ENCODE measurements around the gene WDR7. TPM values are rescaled to one million over a fixed set of nuclear protein-coding genes. Genes with fewer than 3 reads are reported as not detected.

WDR7 gene
- polyA plus RNA-seq (2012; ENCODE audit: insufficient read depth, insufficient read length), result 6.9 TPM

- peak; percentile 97 for DNase-seq (ENCODE audit: low read depth, low spot score)
Observed at GRCh38 chr18:56650944-56651770, at the start of gene WDR7. TSS of gene WDR7 (plus strand) at chr18:56651359. CDS start at chr18:56672516, 21,157 bp downstream.

GRCh38 chr18:56606618-56607017 is 44.5 kb upstream of the WDR7 start:
- no peak for DNase-seq (ENCODE audit: low read depth, low spot score)
- H3K4me3 ChIP-seq (ENCODE audit: low read length), result no peak overlapping the region

More at GRCh38 chr18:56650944-56651770, at the start of gene WDR7:
- peak within 1 kb of the TSS; percentile 66 for H3K4me3 ChIP-seq (ENCODE audit: low read length)

- no peak for DNase-seq (ENCODE audit: low read depth, low spot score)
- no peak overlapping the region for H3K4me3 ChIP-seq (ENCODE audit: low read length)
Observed at GRCh38 chr18:56615738-56616520, 35.2 kb upstream of the WDR7 start.

- H3K4me3 ChIP-seq (ENCODE audit: low read length), result no peak overlapping the region
- no peak for DNase-seq (ENCODE audit: low read depth, low spot score)
Observed at GRCh38 chr18:56627991-56628390, 23.2 kb upstream of the WDR7 start.

- H3K4me3 ChIP-seq (ENCODE audit: low read length), result no peak overlapping the region
- no peak for DNase-seq (ENCODE audit: low read depth, low spot score)
Observed at GRCh38 chr18:56632070-56633022, 18.8 kb upstream of the WDR7 start.

GRCh38 chr18:56635007-56635406 is 16.2 kb upstream of the WDR7 start:
- no peak overlapping the region for H3K4me3 ChIP-seq (ENCODE audit: low read length)
- no peak for DNase-seq (ENCODE audit: low read depth, low spot score)

GRCh38 chr18:56637176-56637575 is 14.0 kb upstream of the WDR7 start:
- no peak for DNase-seq (ENCODE audit: low read depth, low spot score)
- H3K4me3 ChIP-seq (ENCODE audit: low read length), result peak overlapping the region; percentile 72

- peak overlapping the region; percentile 72 for H3K4me3 ChIP-seq (ENCODE audit: low read length)
- DNase-seq (ENCODE audit: low read depth, low spot score), result no peak
Observed at GRCh38 chr18:56637711-56638231, 13.4 kb upstream of the WDR7 start.

- peak within 1 kb of the TSS; percentile 72 for H3K4me3 ChIP-seq (ENCODE audit: low read length)
- peak; percentile 98 for DNase-seq (ENCODE audit: low read depth, low spot score)
Observed at GRCh38 chr18:56638232-56639103, 12.7 kb upstream of the WDR7 start, which contains the start of gene TXNL1. TSS of gene TXNL1 (minus strand) at chr18:56638592. CDS start at chr18:56638440, 152 bp downstream.

GRCh38 chr18:56639104-56639381 is 12.1 kb upstream of the WDR7 start:
- H3K4me3 ChIP-seq (ENCODE audit: low read length), result peak overlapping the region; percentile 63
- no peak for DNase-seq (ENCODE audit: low read depth, low spot score)

- H3K4me3 ChIP-seq (ENCODE audit: low read length), result no peak overlapping the region
- DNase-seq (ENCODE audit: low read depth, low spot score), result no peak
Observed at GRCh38 chr18:56639571-56639970, 11.6 kb upstream of the WDR7 start.

GRCh38 chr18:56641714-56642337 is 9.3 kb upstream of the WDR7 start:
- H3K4me3 ChIP-seq (ENCODE audit: low read length), result no peak overlapping the region
- DNase-seq (ENCODE audit: low read depth, low spot score), result no peak

- H3K4me3 ChIP-seq (ENCODE audit: low read length), result no peak overlapping the region
- DNase-seq (ENCODE audit: low read depth, low spot score), result no peak
Observed at GRCh38 chr18:56643381-56643780, 7.8 kb upstream of the WDR7 start.

- no peak overlapping the region for H3K4me3 ChIP-seq (ENCODE audit: low read length)
- DNase-seq (ENCODE audit: low read depth, low spot score), result peak; percentile 46
Observed at GRCh38 chr18:56645415-56646016, 5.6 kb upstream of the WDR7 start.

GRCh38 chr18:56647071-56647470 is 4.1 kb upstream of the WDR7 start:
- no peak for DNase-seq (ENCODE audit: low read depth, low spot score)
- H3K4me3 ChIP-seq (ENCODE audit: low read length), result no peak overlapping the region

- DNase-seq (ENCODE audit: low read depth, low spot score), result no peak
- H3K4me3 ChIP-seq (ENCODE audit: low read length), result no peak overlapping the region
Observed at GRCh38 chr18:56647951-56648893, 2.9 kb upstream of the WDR7 start.

All from Jurkat, Clone E6-1 (cell line).